ENCODE data around the gene FZD7. TPM values are rescaled to one million over a fixed set of nuclear protein-coding genes. Genes with fewer than 3 reads are reported as not detected.

FZD7 gene
- total RNA-seq, result 37.1 TPM

DNA sequence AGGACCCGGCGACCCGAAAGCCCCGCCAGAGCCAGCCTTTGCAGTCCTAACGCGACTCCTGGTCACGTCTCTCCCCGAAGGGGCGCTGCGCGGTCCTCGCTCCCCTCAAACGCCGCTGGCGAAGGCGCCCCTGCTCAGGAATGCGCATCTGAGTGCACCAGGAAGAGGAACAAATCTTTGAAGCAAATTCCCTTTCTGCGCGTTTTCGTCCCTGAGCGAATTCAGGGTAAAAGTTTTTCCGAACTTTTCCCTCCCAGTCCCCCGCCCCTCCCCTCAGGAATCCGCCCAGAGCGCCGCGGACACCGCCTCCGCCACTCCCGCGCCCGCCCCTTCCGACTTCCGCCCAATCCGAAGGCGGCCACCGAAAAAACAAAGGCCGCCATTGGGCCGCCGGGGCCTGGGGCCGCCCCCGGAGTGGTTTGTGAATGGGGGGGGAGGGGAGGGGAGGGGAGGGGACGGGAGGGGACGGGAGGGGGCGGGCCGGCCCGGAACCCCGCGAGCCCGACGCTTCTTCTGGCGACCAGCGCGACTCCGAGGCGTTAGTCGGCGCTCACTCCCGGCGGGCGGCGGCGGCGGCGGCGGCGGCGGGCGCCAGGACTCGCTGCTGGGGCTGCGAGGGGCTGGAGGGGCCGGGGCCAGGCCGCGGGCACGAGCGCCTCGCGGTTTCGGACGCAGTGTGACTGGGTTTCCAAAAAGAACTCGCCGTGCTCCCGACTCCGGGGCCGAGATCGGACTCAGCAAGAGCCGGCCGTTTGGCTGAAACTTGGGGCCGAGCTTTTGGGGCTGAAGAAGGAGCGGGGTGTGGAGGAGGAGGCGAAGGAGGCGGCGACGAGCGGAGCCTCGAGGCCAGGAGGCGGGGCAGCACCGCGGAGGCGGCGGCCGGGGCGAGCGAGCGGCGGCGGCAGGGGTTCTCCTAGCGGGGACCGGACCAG, at the start of gene FZD7:
FZD7 (plus strand) TSS at position 539 of the 932 bp plus-strand sequence. CDS start 793 bp downstream, outside the sequence.
- no peak for DNase-seq (ENCODE audit: extremely low spot score in 2 of 2)
- Histone ChIP-seq H3K4me3 (peak within 1 kb of the TSS; percentile 64 to 84), H3K27me3 (no peaks in the 10 kb centered on the region), H3K36me3 (no peaks in the 10 kb centered on the region), H3K9me3 (no peaks in the 10 kb centered on the region), H3K4me1 (peaks cover 28% of the 10 kb centered on the region), H3K27ac (peak within 1 kb of the TSS; percentile 92)
- intact Hi-C loops (cut with DNase I), result loop anchor here (5.0 to 10.0 kb wide), 2 partner anchors 149 to 226 kb away; partner anchors contain the start of gene CDK15
- TF ChIP-seq POLR2A (IDR thresholded peaks at IDR 0.05), result peak in 1 of 2 donors; percentile 89
- TF ChIP-seq, protein P1, sequence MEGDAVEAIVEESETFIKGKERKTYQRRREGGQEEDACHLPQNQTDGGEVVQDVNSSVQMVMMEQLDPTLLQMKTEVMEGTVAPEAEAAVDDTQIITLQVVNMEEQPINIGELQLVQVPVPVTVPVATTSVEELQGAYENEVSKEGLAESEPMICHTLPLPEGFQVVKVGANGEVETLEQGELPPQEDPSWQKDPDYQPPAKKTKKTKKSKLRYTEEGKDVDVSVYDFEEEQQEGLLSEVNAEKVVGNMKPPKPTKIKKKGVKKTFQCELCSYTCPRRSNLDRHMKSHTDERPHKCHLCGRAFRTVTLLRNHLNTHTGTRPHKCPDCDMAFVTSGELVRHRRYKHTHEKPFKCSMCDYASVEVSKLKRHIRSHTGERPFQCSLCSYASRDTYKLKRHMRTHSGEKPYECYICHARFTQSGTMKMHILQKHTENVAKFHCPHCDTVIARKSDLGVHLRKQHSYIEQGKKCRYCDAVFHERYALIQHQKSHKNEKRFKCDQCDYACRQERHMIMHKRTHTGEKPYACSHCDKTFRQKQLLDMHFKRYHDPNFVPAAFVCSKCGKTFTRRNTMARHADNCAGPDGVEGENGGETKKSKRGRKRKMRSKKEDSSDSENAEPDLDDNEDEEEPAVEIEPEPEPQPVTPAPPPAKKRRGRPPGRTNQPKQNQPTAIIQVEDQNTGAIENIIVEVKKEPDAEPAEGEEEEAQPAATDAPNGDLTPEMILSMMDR (IDR thresholded peaks at IDR 0.05), result no peak
- TF ChIP-seq POLR2AphosphoS5 (IDR thresholded peaks at IDR 0.05; ENCODE audit: insufficient read depth in 1 of 2, low read depth in 1 of 2), result peak in 1 of 2 donors; percentile 92

DNA sequence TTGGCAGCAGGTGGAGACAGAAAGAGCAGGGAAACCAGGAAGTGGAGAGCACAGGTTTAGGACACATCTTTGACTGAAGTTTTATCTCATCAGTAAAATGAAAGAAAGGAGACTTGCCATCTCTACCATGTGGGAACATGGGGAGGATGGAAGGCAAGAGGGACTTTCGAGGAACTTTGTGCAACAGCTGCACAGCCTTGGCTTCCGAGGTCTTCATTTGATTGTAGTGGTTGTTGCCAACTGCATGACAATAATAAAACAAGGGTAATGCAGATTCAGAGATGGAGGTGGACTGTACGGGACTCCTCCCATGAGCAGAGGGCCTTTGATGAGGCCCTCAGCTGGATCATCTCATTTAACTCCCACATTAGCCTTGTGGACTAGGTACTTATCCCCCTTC, 49.3 kb upstream of the FZD7 start:
- no peak overlapping the region for H3K27ac ChIP-seq
- no peaks in the 10 kb centered on the region for H3K27me3 ChIP-seq
- intact Hi-C loops (cut with DNase I), result no loop called here

DNA sequence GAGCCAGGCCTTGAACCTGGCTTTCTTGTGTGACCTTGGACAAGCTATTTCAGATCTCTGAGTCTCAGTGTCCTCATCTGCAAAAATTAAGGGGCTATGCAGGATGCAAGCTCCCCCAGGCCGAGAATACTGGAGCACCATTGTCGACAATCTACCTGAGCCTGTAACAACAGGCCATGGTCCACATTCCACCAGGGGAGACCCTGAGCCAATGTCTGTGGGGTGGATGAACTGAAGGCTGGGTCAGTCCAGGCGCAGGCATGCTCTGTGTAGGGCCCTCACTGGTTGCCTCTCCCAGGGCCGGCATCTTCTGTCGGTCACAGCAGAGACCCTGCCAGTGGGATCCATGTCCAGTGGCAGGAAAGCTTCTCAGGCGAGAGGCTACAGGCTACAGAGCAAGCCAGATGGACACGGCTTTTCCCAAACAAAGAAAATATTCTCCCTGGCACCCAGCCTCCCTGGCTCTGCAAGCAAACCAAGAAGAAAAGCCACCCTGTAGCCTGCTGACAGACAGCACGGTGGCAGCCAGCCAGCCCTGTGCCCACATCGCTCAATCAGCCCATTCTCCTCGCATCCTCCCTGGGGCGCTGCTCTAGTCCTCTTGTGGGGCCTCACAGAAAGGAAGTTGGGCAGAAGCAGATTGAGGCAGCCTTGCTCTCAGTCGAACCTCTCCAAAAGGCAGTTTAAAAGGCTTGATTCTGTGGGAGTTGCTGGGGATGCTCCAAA, 48.7 kb upstream of the FZD7 start:
- Histone ChIP-seq H3K9me3 (no peaks in the 10 kb centered on the region), H3K4me3 (no peak overlapping the region), H3K4me1 (no peaks in the 10 kb centered on the region), H3K36me3 (no peaks in the 10 kb centered on the region), H3K27me3 (no peaks in the 10 kb centered on the region), H3K27ac (no peak overlapping the region)
- TF ChIP-seq, protein P1 (IDR thresholded peaks at IDR 0.05), result no peak
- TF ChIP-seq POLR2A (IDR thresholded peaks at IDR 0.05), result no peak
- no peak for TF ChIP-seq POLR2AphosphoS5 (IDR thresholded peaks at IDR 0.05; ENCODE audit: insufficient read depth in 1 of 2, low read depth in 1 of 2)
- intact Hi-C loops (cut with DNase I), result no loop called here
- DNase-seq (ENCODE audit: extremely low spot score in 2 of 2), result no peak

More for the DNA sequence above, 49.3 kb upstream of the FZD7 start:
- Histone ChIP-seq H3K36me3 (no peaks in the 10 kb centered on the region), H3K4me1 (no peaks in the 10 kb centered on the region), H3K4me3 (no peak overlapping the region), H3K9me3 (no peaks in the 10 kb centered on the region)
- no peak for DNase-seq (ENCODE audit: extremely low spot score in 2 of 2)
- TF ChIP-seq POLR2AphosphoS5 (IDR thresholded peaks at IDR 0.05; ENCODE audit: insufficient read depth in 1 of 2, low read depth in 1 of 2), result no peak
- TF ChIP-seq POLR2A (IDR thresholded peaks at IDR 0.05), result no peak
- TF ChIP-seq, protein P1 (IDR thresholded peaks at IDR 0.05), result no peak

DNA sequence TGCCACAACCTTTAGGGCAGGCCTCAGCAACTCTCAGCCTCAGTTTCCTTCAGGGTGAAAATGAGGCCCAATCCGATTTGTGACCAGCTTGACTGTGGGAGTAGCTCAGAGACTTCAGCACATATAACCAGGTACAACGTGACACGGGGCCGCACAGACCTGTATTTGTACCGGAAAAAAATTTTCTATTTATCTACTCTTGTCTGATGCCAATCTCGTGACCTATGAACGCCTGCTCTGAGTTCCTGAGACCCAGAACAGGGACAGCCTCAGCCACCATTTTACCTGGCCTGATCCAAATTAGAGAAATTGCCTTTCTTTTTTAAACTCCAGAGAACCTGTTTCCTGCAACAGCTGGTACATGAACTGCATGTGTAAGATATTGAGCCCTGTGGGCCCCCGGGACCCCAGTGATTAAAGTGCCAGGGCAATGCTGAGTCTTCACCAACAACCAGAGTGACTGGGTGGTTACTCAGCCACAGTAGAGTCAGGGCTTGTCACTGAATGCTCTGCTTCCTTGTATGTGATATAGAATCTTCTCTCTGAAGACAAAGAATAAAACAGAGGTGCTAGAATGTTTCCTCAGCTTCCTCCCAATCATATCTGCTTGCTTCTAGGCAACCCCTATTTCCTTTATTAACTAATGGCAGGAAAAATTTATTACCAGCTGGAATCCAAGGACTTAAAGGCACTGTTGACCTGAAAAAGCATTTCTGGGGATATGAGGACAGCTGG, 47.8 kb upstream of the FZD7 start:
- intact Hi-C loops (cut with DNase I), result no loop called here
- no peaks in the 10 kb centered on the region for H3K9me3 ChIP-seq
- TF ChIP-seq POLR2AphosphoS5 (IDR thresholded peaks at IDR 0.05; ENCODE audit: insufficient read depth in 1 of 2, low read depth in 1 of 2), result no peak
- TF ChIP-seq POLR2A (IDR thresholded peaks at IDR 0.05), result no peak
- TF ChIP-seq, protein P1 (IDR thresholded peaks at IDR 0.05), result no peak
- H3K27ac ChIP-seq, result no peak overlapping the region
- H3K36me3 ChIP-seq, result no peaks in the 10 kb centered on the region
- no peaks in the 10 kb centered on the region for H3K4me1 ChIP-seq
- H3K4me3 ChIP-seq, result no peak overlapping the region
- no peaks in the 10 kb centered on the region for H3K27me3 ChIP-seq
- no peak for DNase-seq (ENCODE audit: extremely low spot score in 2 of 2)
